ENCODE results near the gene ZNF200.

Gene ZNF200

DNA sequence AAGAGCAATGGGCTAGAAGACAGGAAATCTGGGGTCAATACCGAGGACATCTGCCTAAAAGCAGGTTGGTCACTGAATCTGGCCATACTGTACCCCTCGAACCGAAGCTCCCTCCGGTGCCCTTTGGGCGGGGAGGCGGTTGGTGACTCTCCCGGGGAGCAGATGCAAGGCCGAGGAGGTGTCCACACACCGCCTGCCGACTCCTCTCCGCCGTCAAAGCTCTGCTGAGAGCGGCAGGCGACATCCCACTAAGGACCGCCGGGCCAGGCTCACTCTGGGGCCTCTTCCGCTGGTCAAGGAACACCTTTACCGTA is 458 bp downstream of the ZNF200 start:
- Histone ChIP-seq H2BK5ac (ENCODE audit: low read length) (no peak overlapping the region), H3K56ac (ENCODE audit: low read length) (peak overlapping the region; percentile 95), H3K4me2 (ENCODE audit: low read length) (peak overlapping the region; percentile 95), H4K5ac (ENCODE audit: low read length) (no peak overlapping the region), H2AK5ac (ENCODE audit: low read length) (no peak overlapping the region), H2BK15ac (replicated peaks; ENCODE audit: low read depth) (no peak overlapping the region), H4K8ac (ENCODE audit: low read depth, low read length) (no peak overlapping the region), H3K36me3 (ENCODE audit: control insufficient read depth, insufficient read depth, low read length) (no peaks in the 10 kb centered on the region), H3K4me1 (ENCODE audit: control insufficient read depth, low read depth, low read length) (no peaks in the 10 kb centered on the region), H3K79me1 (ENCODE audit: low read length) (peaks cover 2% of the 10 kb centered on the region), H3K27me3 (ENCODE audit: insufficient read depth, low read length, poor library complexity) (no peaks in the 10 kb centered on the region), H3K27ac (ENCODE audit: low read depth, low read length) (no peak overlapping the region), H3K4ac (ENCODE audit: low read depth, low read length) (no peak overlapping the region), H3K4me3 (ENCODE audit: low read length) (peak overlapping the region; percentile 91), H3K18ac (ENCODE audit: low read length) (peak overlapping the region; percentile 28), H2BK120ac (ENCODE audit: low read depth, low read length) (no peak overlapping the region), H3K23ac (ENCODE audit: low read length) (peak overlapping the region; percentile 85), H3K9ac (ENCODE audit: low read length) (peak overlapping the region; percentile 93), H3K79me2 (ENCODE audit: control insufficient read depth, insufficient read depth, low read length) (no peaks in the 10 kb centered on the region)
- DNase-seq = no peak
- WGBS (ENCODE audit: extremely low coverage, insufficient coverage, low lambda C conversion rate) = no CpG with 5 or more reads among the region's 18 CpGs

DNA sequence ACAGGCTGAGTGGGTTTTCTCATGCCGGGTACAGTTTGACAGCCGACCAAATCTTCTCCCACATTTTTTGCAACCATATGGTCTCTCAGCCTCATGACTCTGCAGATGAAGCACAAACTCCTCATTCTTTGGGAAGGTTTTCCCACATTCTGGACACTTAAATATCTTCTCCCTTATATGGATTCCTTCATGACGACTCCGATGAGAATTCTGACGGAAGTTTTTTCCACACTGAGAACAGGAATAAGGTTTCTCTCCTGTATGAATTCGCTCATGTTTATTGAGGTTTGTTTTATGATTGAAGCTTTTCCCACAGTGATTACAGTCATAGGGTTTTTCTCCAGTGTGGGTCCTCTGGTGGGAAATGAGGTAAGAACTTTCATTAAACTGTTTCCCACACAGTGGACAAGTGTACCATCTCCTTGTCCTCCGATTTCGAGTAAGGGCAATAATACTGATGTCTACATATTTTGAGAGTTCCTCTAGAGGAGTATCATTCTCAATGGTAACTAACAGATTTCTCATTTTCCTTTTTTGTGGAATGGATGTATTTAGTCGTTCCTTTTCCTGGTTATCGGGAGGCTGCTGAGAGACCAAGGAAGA is 10.9 kb downstream of the ZNF200 start:
- Histone ChIP-seq H3K36me3 (ENCODE audit: control insufficient read depth, insufficient read depth, low read length) (peaks cover 3% of the 10 kb centered on the region), H4K8ac (ENCODE audit: low read depth, low read length) (no peak overlapping the region), H3K4me1 (ENCODE audit: control insufficient read depth, low read depth, low read length) (no peaks in the 10 kb centered on the region), H3K4me3 (ENCODE audit: low read length) (peak overlapping the region; percentile 21), H2BK120ac (ENCODE audit: low read depth, low read length) (no peak overlapping the region), H3K9ac (ENCODE audit: low read length) (no peak overlapping the region), H2AK5ac (ENCODE audit: low read length) (no peak overlapping the region), H3K79me1 (ENCODE audit: low read length) (no peaks in the 10 kb centered on the region), H2BK15ac (replicated peaks; ENCODE audit: low read depth) (no peak overlapping the region), H3K27ac (ENCODE audit: low read depth, low read length) (no peak overlapping the region), H3K56ac (ENCODE audit: low read length) (no peak overlapping the region), H3K4ac (ENCODE audit: low read depth, low read length) (no peak overlapping the region), H3K18ac (ENCODE audit: low read length) (no peak overlapping the region), H2BK5ac (ENCODE audit: low read length) (no peak overlapping the region), H3K79me2 (ENCODE audit: control insufficient read depth, insufficient read depth, low read length) (no peaks in the 10 kb centered on the region), H3K27me3 (ENCODE audit: insufficient read depth, low read length, poor library complexity) (no peaks in the 10 kb centered on the region), H3K4me2 (ENCODE audit: low read length) (no peak overlapping the region), H4K5ac (ENCODE audit: low read length) (no peak overlapping the region), H3K23ac (ENCODE audit: low read length) (no peak overlapping the region)
- WGBS (ENCODE audit: extremely low coverage, insufficient coverage, low lambda C conversion rate) = no CpG with 5 or more reads among the region's 10 CpGs
- peak; percentile 25 for DNase-seq

GRCh38 chr16:3220839-3221238 is 14.1 kb downstream of the ZNF200 start:
- no peak overlapping the region for H2BK5ac ChIP-seq (ENCODE audit: low read length)
- H3K27me3 ChIP-seq (ENCODE audit: insufficient read depth, low read length, poor library complexity) = no peaks in the 10 kb centered on the region
- H3K18ac ChIP-seq (ENCODE audit: low read length) = no peak overlapping the region
- H3K23ac ChIP-seq (ENCODE audit: low read length) = no peak overlapping the region
- no peak overlapping the region for H4K5ac ChIP-seq (ENCODE audit: low read length)
- H3K4me3 ChIP-seq (ENCODE audit: low read length) = no peak overlapping the region
- H3K79me1 ChIP-seq (ENCODE audit: low read length) = no peaks in the 10 kb centered on the region
- no peak overlapping the region for H3K27ac ChIP-seq (ENCODE audit: low read depth, low read length)
- peaks cover 3% of the 10 kb centered on the region for H3K36me3 ChIP-seq (ENCODE audit: control insufficient read depth, insufficient read depth, low read length)
- no peak overlapping the region for H2AK5ac ChIP-seq (ENCODE audit: low read length)
- no peaks in the 10 kb centered on the region for H3K79me2 ChIP-seq (ENCODE audit: control insufficient read depth, insufficient read depth, low read length)
- H3K9ac ChIP-seq (ENCODE audit: low read length) = no peak overlapping the region
- no peak overlapping the region for H3K56ac ChIP-seq (ENCODE audit: low read length)
- H2BK120ac ChIP-seq (ENCODE audit: low read depth, low read length) = no peak overlapping the region
- no peak overlapping the region for H2BK15ac ChIP-seq (replicated peaks; ENCODE audit: low read depth)
- H3K4ac ChIP-seq (ENCODE audit: low read depth, low read length) = no peak overlapping the region
- H3K4me2 ChIP-seq (ENCODE audit: low read length) = no peak overlapping the region
- no peak overlapping the region for H4K8ac ChIP-seq (ENCODE audit: low read depth, low read length)
- WGBS (ENCODE audit: extremely low coverage, insufficient coverage, low lambda C conversion rate) = no CpG with 5 or more reads among the region's 10 CpGs
- DNase-seq = no peak
- no peaks in the 10 kb centered on the region for H3K4me1 ChIP-seq (ENCODE audit: control insufficient read depth, low read depth, low read length)

DNA sequence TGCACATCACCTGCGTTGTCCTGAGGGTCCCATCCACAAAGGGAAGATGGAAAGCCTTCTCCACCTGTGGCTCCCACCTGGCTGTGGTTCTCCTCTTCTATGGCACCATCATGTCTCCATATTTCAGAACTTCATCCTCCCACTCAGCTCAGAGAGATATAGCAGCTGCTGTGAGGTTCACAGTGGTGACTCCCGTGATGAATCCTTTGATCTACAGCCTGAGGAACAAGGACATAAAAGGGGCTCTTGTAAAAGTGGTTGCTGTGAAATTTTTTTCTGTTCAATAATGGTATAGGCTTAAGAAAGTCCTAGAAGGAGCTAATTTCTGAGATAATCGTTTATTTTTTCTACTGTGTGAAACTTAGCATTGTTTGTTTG is 18.7 kb downstream of the ZNF200 start:
- no peaks in the 10 kb centered on the region for H3K4me1 ChIP-seq (ENCODE audit: control insufficient read depth, low read depth, low read length)
- H3K79me2 ChIP-seq (ENCODE audit: control insufficient read depth, insufficient read depth, low read length) = no peaks in the 10 kb centered on the region
- no peaks in the 10 kb centered on the region for H3K79me1 ChIP-seq (ENCODE audit: low read length)
- no peak overlapping the region for H3K4me3 ChIP-seq (ENCODE audit: low read length)
- H3K56ac ChIP-seq (ENCODE audit: low read length) = no peak overlapping the region
- no peaks in the 10 kb centered on the region for H3K27me3 ChIP-seq (ENCODE audit: insufficient read depth, low read length, poor library complexity)
- no peak overlapping the region for H2BK5ac ChIP-seq (ENCODE audit: low read length)
- no peak overlapping the region for H3K27ac ChIP-seq (ENCODE audit: low read depth, low read length)
- H3K4me2 ChIP-seq (ENCODE audit: low read length) = no peak overlapping the region
- no peak for DNase-seq
- H3K23ac ChIP-seq (ENCODE audit: low read length) = no peak overlapping the region
- no peak overlapping the region for H2AK5ac ChIP-seq (ENCODE audit: low read length)
- no peak overlapping the region for H4K8ac ChIP-seq (ENCODE audit: low read depth, low read length)
- H3K9ac ChIP-seq (ENCODE audit: low read length) = no peak overlapping the region
- no CpG with 5 or more reads among the region's 3 CpGs for WGBS (ENCODE audit: extremely low coverage, insufficient coverage, low lambda C conversion rate)
- no peak overlapping the region for H2BK120ac ChIP-seq (ENCODE audit: low read depth, low read length)
- H2BK15ac ChIP-seq (replicated peaks; ENCODE audit: low read depth) = no peak overlapping the region
- H3K4ac ChIP-seq (ENCODE audit: low read depth, low read length) = no peak overlapping the region
- no peak overlapping the region for H4K5ac ChIP-seq (ENCODE audit: low read length)
- H3K18ac ChIP-seq (ENCODE audit: low read length) = no peak overlapping the region
- H3K36me3 ChIP-seq (ENCODE audit: control insufficient read depth, insufficient read depth, low read length) = no peaks in the 10 kb centered on the region

DNA sequence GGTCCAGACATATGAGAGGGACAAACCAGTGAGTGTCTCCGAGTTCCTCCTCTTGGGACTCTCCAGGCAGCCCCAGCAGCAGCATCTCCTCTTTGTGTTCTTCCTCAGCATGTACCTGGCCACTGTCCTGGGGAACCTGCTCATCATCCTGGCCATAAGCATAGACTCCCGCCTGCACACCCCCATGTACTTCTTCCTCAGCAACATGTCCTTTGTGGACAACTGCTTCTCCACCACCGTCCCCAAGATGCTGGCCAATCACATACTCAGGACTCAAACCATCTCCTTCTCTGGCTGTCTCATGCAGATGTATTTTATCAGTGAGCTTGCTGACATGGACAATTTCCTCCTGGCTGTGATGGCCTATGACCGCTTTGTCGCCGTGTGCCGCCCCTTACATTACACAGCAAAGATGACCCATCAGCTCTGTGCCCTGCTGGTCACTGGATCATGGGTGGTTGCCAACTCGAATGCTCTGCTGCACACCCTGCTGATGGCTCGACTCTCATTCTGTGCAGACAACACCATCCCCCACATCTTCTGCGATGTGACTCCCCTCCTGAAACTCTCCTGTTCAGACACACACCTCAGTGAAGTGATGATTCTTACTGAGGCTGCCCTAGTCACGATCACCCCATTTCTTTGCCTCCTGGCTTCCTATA is 19.2 kb downstream of the ZNF200 start:
- Histone ChIP-seq H4K8ac (ENCODE audit: low read depth, low read length) (no peak overlapping the region), H3K4me1 (ENCODE audit: control insufficient read depth, low read depth, low read length) (no peaks in the 10 kb centered on the region), H2BK15ac (replicated peaks; ENCODE audit: low read depth) (no peak overlapping the region), H3K18ac (ENCODE audit: low read length) (no peak overlapping the region), H3K23ac (ENCODE audit: low read length) (no peak overlapping the region), H2BK120ac (ENCODE audit: low read depth, low read length) (no peak overlapping the region), H3K27me3 (ENCODE audit: insufficient read depth, low read length, poor library complexity) (no peaks in the 10 kb centered on the region), H3K4me3 (ENCODE audit: low read length) (no peak overlapping the region), H3K9ac (ENCODE audit: low read length) (no peak overlapping the region), H3K79me2 (ENCODE audit: control insufficient read depth, insufficient read depth, low read length) (no peaks in the 10 kb centered on the region), H3K27ac (ENCODE audit: low read depth, low read length) (no peak overlapping the region), H4K5ac (ENCODE audit: low read length) (no peak overlapping the region), H3K36me3 (ENCODE audit: control insufficient read depth, insufficient read depth, low read length) (no peaks in the 10 kb centered on the region), H2BK5ac (ENCODE audit: low read length) (no peak overlapping the region), H3K4me2 (ENCODE audit: low read length) (no peak overlapping the region), H3K56ac (ENCODE audit: low read length) (no peak overlapping the region), H3K4ac (ENCODE audit: low read depth, low read length) (no peak overlapping the region), H2AK5ac (ENCODE audit: low read length) (no peak overlapping the region), H3K79me1 (ENCODE audit: low read length) (no peaks in the 10 kb centered on the region)
- no peak for DNase-seq
- no CpG with 5 or more reads among the region's 11 CpGs for WGBS (ENCODE audit: extremely low coverage, insufficient coverage, low lambda C conversion rate)
